GM19043 (cell line): ENCODE results near the gene UQCRC1.
A peak's percentile ranks its signal among the peaks of the same experiment; 100 is the strongest.

Source experiments
- ATAC-seq: cut with Tn5 transposase; IDR thresholded peaks from one replicate; pipeline ENCODE4 v1.9.1; 2021; ENCODE audit warnings: low read depth; ENCODE audit not compliant: unreplicated experiment

Gene UQCRC1

GRCh38 chr3:48609088-48610005, at the start of gene UQCRC1:
Gene UQCRC1 (minus strand): TSS chr3:48609646. CDS start chr3:48609620, 26 bp downstream.
- ATAC-seq: peak; percentile 96

GRCh38 chr3:48656841-48657281, 47.4 kb upstream of the UQCRC1 start:
- no peak for ATAC-seq

GRCh38 chr3:48656061-48656840, 46.8 kb upstream of the UQCRC1 start:
- peak; percentile 48 for ATAC-seq

- no peak for ATAC-seq
These were observed 46.2 kb upstream of the UQCRC1 start for GRCh38 chr3:48655606-48656005.

GRCh38 chr3:48655063-48655462, 45.6 kb upstream of the UQCRC1 start:
- ATAC-seq: no peak

GRCh38 chr3:48652923-48653715, 43.7 kb upstream of the UQCRC1 start:
- no peak for ATAC-seq

GRCh38 chr3:48651771-48652170, 42.3 kb upstream of the UQCRC1 start:
- ATAC-seq: no peak

GRCh38 chr3:48650723-48651122, 41.3 kb upstream of the UQCRC1 start:
- no peak for ATAC-seq

GRCh38 chr3:48648188-48648850, 38.9 kb upstream of the UQCRC1 start:
- ATAC-seq: no peak

- ATAC-seq: no peak
These were observed 38.3 kb upstream of the UQCRC1 start for GRCh38 chr3:48647714-48648113.

- ATAC-seq: no peak
These were observed 35.7 kb upstream of the UQCRC1 start for GRCh38 chr3:48644898-48645760.

- no peak for ATAC-seq
These were observed 33.2 kb upstream of the UQCRC1 start for GRCh38 chr3:48642605-48643004.

- no peak for ATAC-seq
These were observed 31.9 kb upstream of the UQCRC1 start for GRCh38 chr3:48641396-48641795.

GRCh38 chr3:48639944-48640606, 30.6 kb upstream of the UQCRC1 start:
- ATAC-seq: no peak

- no peak for ATAC-seq
These were observed 27.9 kb upstream of the UQCRC1 start for GRCh38 chr3:48637305-48637704.

GRCh38 chr3:48636149-48636655, 26.8 kb upstream of the UQCRC1 start:
- no peak for ATAC-seq

GRCh38 chr3:48635222-48636021, 26.0 kb upstream of the UQCRC1 start, which contains the start of gene SLC26A6:
Gene SLC26A6 (minus strand): TSS chr3:48635461. CDS start chr3:48635393, 68 bp downstream.
- peak; percentile 92 for ATAC-seq
